Uterus (tissue), 4 donors: ENCODE measurements around the gene NDFIP2. TPM values are rescaled to one million over a fixed set of nuclear protein-coding genes. Genes with fewer than 3 reads are reported as not detected.

Source experiments
- DNase-seq, 2 donors: peaks; one replicate each; pipeline ENCODE4 v3.0.0-alpha.2; 2019 to 2020
- H3K27ac ChIP-seq, 2 donors: fragments of 200-600 bp; sonication (generic); 1 replicate in 1 of 2; 2 replicates in 1 of 2; pipeline ENCODE4 v1.5.1; 2016 to 2018
- H3K27me3 ChIP-seq, 2 donors: fragments of 200-600 bp; sonication (generic); one replicate each; pipeline ENCODE4 v1.5.1; 2018 to 2019; ENCODE audit warnings: control low read depth in 1 of 2
- H3K36me3 ChIP-seq, 2 donors: fragments of 200-600 bp; sonication (generic); one replicate each; pipeline ENCODE4 v1.5.1; 2019; ENCODE audit warnings: control low read depth in 1 of 2
- H3K4me1 ChIP-seq, 2 donors: fragments of 200-600 bp; sonication (generic); one replicate each; pipeline ENCODE4 v1.5.1; 2018 to 2019; ENCODE audit warnings: control low read depth in 1 of 2
- H3K4me3 ChIP-seq, 2 donors: fragments of 200-600 bp; sonication (generic); 1 replicate in 1 of 2; 2 replicates in 1 of 2; pipeline ENCODE4 v1.5.1; 2018 to 2019; ENCODE audit warnings: mild to moderate bottlenecking in 1 of 2
- H3K9me3 ChIP-seq, 2 donors: fragments of 200-600 bp; sonication (generic); one replicate each; pipeline ENCODE4 v1.5.1; 2019; ENCODE audit warnings: control low read depth in 1 of 2
- CTCF ChIP-seq, 4 experiments: fragments of 200-600 bp in 2 of 4; fragments of 450-650 bp in 2 of 4; sonication (generic) in 2 of 4; IDR thresholded peaks; one replicate each; pipeline ENCODE4 v1.5.1; 2016 to 2019; ENCODE audit warnings: antibody characterized with exemption in 4 of 4, mild to moderate bottlenecking in 2 of 4, moderate library complexity in 1 of 4
- POLR2A ChIP-seq, 2 donors: fragments of 450-650 bp; IDR thresholded peaks; one replicate each; pipeline ENCODE4 v1.6.1; 2016; ENCODE audit warnings: antibody characterized with exemption in 2 of 2, mild to moderate bottlenecking in 1 of 2, moderate library complexity in 1 of 2
- intact Hi-C: fragments of 100-400 bp; cut with DNase I; formaldehyde crosslinking; loops from one replicate; pipeline ENCODE4 v1.15.1; 2023; ENCODE audit warnings: low total_unique reads
- total RNA-seq, 4 donors: library from RNA; depleted of rRNA in 3 of 4; stranded (reverse); fragments of >200 nt in 3 of 4; gene quantifications; one replicate each; pipeline versions ENCODE4 v1.1.0 to v1.2.4, GENCODE V29; 2014 to 2023
- donor health status: DM: yes; HTN: yes; CAD: no.

NDFIP2 gene
- total RNA-seq, 4 donors from 2014 or later, result 5.1 to 35.4 (median 13.9) TPM

- H3K27ac ChIP-seq, result no peak overlapping the region
- no peak for TF ChIP-seq POLR2A (IDR thresholded peaks at IDR 0.05)
- TF ChIP-seq CTCF (IDR thresholded peaks at IDR 0.05), result no peak
- intact Hi-C loops, result no loop called here
- no peaks in the 10 kb centered on the region for H3K27me3 ChIP-seq
- H3K36me3 ChIP-seq, result no peaks in the 10 kb centered on the region
- no peaks in the 10 kb centered on the region for H3K4me1 ChIP-seq
- H3K9me3 ChIP-seq, result no peaks in the 10 kb centered on the region
- H3K4me3 ChIP-seq, result no peak overlapping the region
- DNase-seq, result no peak
These were observed 23.0 kb upstream of the NDFIP2 start for GRCh38 chr13:79457948-79458347.

DNA sequence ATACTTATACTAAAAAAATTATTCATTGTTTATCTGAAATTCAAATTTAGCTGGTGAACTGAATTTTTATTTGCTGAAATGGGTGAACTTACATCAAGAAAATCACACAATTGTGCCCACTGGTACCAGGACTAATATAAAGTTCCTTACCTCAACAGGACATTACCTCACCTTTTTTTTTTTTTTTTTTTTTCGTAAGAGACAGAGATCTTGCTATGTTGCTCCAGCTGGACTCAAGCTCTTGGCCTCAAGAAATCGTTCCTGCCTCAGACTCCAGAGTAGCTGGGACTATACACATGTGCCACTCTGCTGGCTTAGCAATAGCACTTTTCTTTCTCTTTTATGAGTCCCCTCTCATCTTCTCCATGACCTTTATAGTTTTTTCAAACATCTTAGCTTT, 22.5 kb upstream of the NDFIP2 start:
- H3K27ac ChIP-seq, result no peak overlapping the region
- H3K9me3 ChIP-seq, result no peaks in the 10 kb centered on the region
- no peak for DNase-seq
- intact Hi-C loops, result no loop called here
- H3K4me1 ChIP-seq, result no peaks in the 10 kb centered on the region
- no peaks in the 10 kb centered on the region for H3K36me3 ChIP-seq
- no peak overlapping the region for H3K4me3 ChIP-seq
- no peak for TF ChIP-seq CTCF (IDR thresholded peaks at IDR 0.05)
- TF ChIP-seq POLR2A (IDR thresholded peaks at IDR 0.05), result no peak
- H3K27me3 ChIP-seq, result no peaks in the 10 kb centered on the region

- Histone ChIP-seq H3K4me3 (no peak overlapping the region), H3K4me1 (no peaks in the 10 kb centered on the region), H3K36me3 (no peaks in the 10 kb centered on the region), H3K27ac (no peak overlapping the region), H3K27me3 (no peaks in the 10 kb centered on the region), H3K9me3 (no peaks in the 10 kb centered on the region)
- DNase-seq, result no peak
- TF ChIP-seq POLR2A (IDR thresholded peaks at IDR 0.05) (no peak), CTCF (IDR thresholded peaks at IDR 0.05) (no peak)
- intact Hi-C loops, result no loop called here
These were observed 21.0 kb upstream of the NDFIP2 start for GRCh38 chr13:79459906-79460305.

GRCh38 chr13:79462895-79463294, 18.1 kb upstream of the NDFIP2 start:
- Histone ChIP-seq H3K36me3 (no peaks in the 10 kb centered on the region), H3K4me3 (no peak overlapping the region), H3K9me3 (no peaks in the 10 kb centered on the region), H3K4me1 (no peaks in the 10 kb centered on the region), H3K27ac (no peak overlapping the region), H3K27me3 (no peaks in the 10 kb centered on the region)
- intact Hi-C loops, result no loop called here
- DNase-seq, result no peak
- TF ChIP-seq POLR2A (IDR thresholded peaks at IDR 0.05), result no peak
- TF ChIP-seq CTCF (IDR thresholded peaks at IDR 0.05), result no peak

- TF ChIP-seq CTCF (IDR thresholded peaks at IDR 0.05) (no peak), POLR2A (IDR thresholded peaks at IDR 0.05) (no peak)
- Histone ChIP-seq H3K27ac (no peak overlapping the region), H3K4me3 (no peak overlapping the region), H3K9me3 (no peaks in the 10 kb centered on the region), H3K4me1 (no peaks in the 10 kb centered on the region), H3K36me3 (no peaks in the 10 kb centered on the region), H3K27me3 (no peaks in the 10 kb centered on the region)
- no peak for DNase-seq
- intact Hi-C loops, result no loop called here
These were observed 17.4 kb upstream of the NDFIP2 start for GRCh38 chr13:79463604-79464003.
